Neural crest cell (in vitro differentiated cells): ENCODE measurements around the gene CAMK1. TPM values are rescaled to one million over a fixed set of nuclear protein-coding genes. Genes with fewer than 3 reads are reported as not detected.
"Not testable (repeated sequence)": the region's sequence is repeated elsewhere in the genome, so short reads cannot be mapped to it uniquely, and the experiment has no call there.

Experiments
- DNase-seq: peaks from one replicate; pipeline ENCODE4 v3.0.0; 2021; ENCODE audit warnings: low read depth, mixed read lengths, low spot score
- H3K27ac Mint-ChIP-seq: one replicate; pipeline ENCODE4 v1.8.0; 2021; ENCODE audit warnings: mild to moderate bottlenecking, mixed read lengths; ENCODE audit not compliant: unreplicated experiment
- H3K27me3 Mint-ChIP-seq: 2 replicates; pipeline ENCODE4 v1.8.0; 2021; ENCODE audit warnings: low read depth, mild to moderate bottlenecking, mixed read lengths
- H3K36me3 Mint-ChIP-seq: 2 replicates; pipeline ENCODE4 v1.8.0; 2021; ENCODE audit warnings: low read depth, mild to moderate bottlenecking, mixed read lengths
- H3K4me1 Mint-ChIP-seq: 2 replicates; pipeline ENCODE4 v1.8.0; 2021; ENCODE audit warnings: mixed read lengths
- H3K4me3 Mint-ChIP-seq: one replicate; pipeline ENCODE4 v1.8.0; 2021; ENCODE audit warnings: mild to moderate bottlenecking, mixed read lengths
- H3K9me3 Mint-ChIP-seq: 2 replicates; pipeline ENCODE4 v1.8.0; 2021; ENCODE audit warnings: mixed read lengths
- total RNA-seq: library from RNA; stranded (reverse); gene quantifications from 2 replicates; pipeline ENCODE4 v1.2.1, GENCODE V29; 2021
- TF ChIP-seq, protein P1 (sequence below): fragments of 200-600 bp; sonication (generic); conservative IDR thresholded peaks from 2 replicates; pipeline ENCODE4 v1.5.0; 2021; ENCODE audit warnings: antibody characterized with exemption, mild to moderate bottlenecking

CAMK1 gene
- total RNA-seq, 1 donor from 2014 or later = 22.5 TPM

DNA sequence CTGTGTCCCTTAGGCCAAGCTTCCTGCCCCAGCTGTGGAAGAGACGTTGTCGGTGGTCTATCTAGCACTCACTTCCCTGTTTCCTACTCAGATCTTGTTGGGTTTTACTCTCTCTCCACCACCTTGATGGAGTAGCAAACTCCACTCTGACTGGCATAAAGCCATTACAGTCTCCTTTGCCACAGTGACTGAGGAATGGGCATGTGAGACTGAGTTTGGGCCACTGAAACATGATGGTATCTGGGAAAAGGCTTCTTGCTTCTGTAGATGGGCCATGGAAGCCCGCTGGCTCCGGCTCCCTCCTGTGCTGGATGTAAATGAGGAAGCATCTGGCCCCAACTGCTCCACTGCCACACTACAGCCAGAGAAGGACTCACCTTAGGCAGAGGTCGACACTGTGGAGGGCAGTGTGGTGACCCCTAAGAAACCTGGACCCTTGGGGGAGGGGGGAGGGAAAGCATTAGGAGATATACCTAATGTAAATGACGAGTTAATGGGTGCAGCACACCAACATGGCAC, 9.4 kb upstream of the CAMK1 start:
- Mint-ChIP-seq H3K36me3 (no peaks in the 10 kb centered on the region), H3K27me3 (no peaks in the 10 kb centered on the region), H3K9me3 (no peaks in the 10 kb centered on the region), H3K27ac (no peak overlapping the region), H3K4me3 (no peak overlapping the region), H3K4me1 (no peaks in the 10 kb centered on the region)
- DNase-seq = no peak
- TF ChIP-seq, protein P1, sequence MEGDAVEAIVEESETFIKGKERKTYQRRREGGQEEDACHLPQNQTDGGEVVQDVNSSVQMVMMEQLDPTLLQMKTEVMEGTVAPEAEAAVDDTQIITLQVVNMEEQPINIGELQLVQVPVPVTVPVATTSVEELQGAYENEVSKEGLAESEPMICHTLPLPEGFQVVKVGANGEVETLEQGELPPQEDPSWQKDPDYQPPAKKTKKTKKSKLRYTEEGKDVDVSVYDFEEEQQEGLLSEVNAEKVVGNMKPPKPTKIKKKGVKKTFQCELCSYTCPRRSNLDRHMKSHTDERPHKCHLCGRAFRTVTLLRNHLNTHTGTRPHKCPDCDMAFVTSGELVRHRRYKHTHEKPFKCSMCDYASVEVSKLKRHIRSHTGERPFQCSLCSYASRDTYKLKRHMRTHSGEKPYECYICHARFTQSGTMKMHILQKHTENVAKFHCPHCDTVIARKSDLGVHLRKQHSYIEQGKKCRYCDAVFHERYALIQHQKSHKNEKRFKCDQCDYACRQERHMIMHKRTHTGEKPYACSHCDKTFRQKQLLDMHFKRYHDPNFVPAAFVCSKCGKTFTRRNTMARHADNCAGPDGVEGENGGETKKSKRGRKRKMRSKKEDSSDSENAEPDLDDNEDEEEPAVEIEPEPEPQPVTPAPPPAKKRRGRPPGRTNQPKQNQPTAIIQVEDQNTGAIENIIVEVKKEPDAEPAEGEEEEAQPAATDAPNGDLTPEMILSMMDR = no peak

DNA sequence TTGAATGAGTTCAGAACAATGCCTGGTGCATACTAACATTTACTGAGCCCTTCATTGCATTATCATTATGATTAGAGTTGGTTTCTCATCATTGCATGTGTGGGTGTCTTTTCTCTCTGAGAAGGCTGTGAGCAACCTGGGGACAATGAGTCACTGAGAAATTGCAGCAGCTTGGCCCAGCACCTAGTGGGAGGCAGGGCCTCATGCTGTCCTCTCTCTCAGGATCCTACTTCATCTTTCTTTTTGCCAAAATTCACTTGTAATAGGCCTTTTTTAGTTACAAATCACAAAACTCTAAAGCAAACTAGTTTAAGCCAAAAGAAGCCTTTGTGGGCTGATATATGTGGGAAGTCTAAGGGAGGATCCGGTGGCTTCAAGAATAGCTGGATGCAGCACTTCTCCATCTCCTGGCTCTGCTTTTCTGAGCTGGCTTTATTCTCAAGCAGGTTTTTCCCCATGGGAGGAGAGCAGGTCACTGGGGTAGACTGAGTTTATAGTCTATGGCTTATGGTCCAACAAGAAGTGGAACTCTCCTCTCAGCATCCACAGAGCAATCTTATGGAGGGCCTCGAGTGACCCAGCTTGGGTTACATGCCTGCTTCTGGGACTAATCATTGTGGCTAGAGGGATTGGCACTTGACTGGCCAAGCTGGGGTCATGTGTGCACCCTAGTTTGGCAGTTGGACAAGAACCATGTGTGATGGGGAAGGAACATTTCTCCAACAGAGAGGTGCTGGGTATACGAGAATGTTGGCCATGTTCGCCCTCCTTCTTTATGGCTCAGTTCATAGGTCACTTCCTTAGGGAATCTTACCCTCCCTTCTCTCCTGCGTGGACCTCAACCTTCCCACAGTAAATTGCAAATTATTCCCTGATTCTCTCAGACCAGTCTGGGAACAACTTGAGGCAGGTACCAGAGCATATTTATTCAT, 8.7 kb upstream of the CAMK1 start:
- Mint-ChIP-seq H3K4me1 (no peaks in the 10 kb centered on the region), H3K27ac (peak overlapping the region; percentile 5), H3K36me3 (no peaks in the 10 kb centered on the region), H3K4me3 (no peak overlapping the region), H3K9me3 (no peaks in the 10 kb centered on the region), H3K27me3 (no peaks in the 10 kb centered on the region)
- TF ChIP-seq, protein P1 = no peak
- DNase-seq = no peak

DNA sequence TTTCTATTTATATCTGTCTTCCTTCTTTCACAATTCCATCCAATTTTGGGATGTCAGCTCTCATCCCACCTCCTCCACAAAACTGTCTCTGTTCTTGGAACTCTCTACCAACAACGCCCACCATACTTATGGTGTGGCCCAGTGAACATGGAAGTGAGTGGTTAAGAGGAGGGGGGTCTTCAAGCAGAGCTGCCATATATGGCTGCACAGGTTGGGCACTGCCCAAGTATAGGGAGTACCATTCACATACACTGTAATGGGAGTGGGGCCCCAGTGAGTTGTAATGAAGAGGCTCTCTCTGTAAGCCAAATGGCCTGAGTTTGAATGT, 7.9 kb upstream of the CAMK1 start:
- Mint-ChIP-seq H3K36me3 (no peaks in the 10 kb centered on the region), H3K9me3 (no peaks in the 10 kb centered on the region), H3K4me3 (no peak overlapping the region), H3K4me1 (no peaks in the 10 kb centered on the region), H3K27me3 (no peaks in the 10 kb centered on the region), H3K27ac (no peak overlapping the region)
- TF ChIP-seq, protein P1 = no peak
- no peak for DNase-seq

DNA sequence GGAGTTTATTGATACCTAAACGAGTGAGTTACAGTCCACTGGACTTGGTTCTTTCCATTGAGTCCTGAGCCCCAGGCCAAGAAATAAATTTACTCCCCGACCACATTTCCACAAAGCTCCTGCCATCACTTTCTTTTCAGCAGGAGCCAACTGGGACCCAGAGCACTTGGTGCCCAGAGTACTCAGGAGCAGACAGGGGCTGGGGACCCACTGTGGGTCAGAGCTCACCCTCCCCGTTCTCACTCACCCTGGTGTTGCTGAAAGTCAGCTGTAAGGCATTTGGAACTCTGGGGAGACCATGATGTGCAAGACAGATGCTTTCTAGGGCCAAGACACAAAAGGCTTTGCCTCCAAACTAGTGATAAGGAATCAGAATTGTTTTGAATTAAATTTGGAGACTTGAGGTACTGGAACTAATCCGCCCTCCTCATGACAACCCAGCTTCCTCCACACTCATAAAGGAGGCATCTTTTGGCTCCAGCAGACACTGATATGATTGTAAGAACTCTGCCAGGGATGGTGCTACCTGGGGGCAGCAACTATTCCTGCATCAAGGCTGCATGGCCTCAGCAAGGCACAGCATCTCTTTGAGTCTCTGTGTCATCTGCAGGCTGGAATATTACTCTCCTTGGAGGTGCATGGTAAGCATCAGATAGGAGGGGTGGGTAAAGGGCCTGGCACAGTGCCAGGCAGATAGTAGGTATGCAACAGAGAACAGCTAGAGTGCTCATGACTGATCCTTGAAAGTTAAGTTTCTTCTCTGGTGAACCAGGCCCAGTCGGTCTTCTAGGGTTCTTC, 7.3 kb upstream of the CAMK1 start:
- TF ChIP-seq, protein P1 = no peak
- H3K36me3 Mint-ChIP-seq = no peaks in the 10 kb centered on the region
- no peaks in the 10 kb centered on the region for H3K9me3 Mint-ChIP-seq
- no peaks in the 10 kb centered on the region for H3K27me3 Mint-ChIP-seq
- no peak overlapping the region for H3K4me3 Mint-ChIP-seq
- no peaks in the 10 kb centered on the region for H3K4me1 Mint-ChIP-seq
- no peak overlapping the region for H3K27ac Mint-ChIP-seq
- no peak for DNase-seq

DNA sequence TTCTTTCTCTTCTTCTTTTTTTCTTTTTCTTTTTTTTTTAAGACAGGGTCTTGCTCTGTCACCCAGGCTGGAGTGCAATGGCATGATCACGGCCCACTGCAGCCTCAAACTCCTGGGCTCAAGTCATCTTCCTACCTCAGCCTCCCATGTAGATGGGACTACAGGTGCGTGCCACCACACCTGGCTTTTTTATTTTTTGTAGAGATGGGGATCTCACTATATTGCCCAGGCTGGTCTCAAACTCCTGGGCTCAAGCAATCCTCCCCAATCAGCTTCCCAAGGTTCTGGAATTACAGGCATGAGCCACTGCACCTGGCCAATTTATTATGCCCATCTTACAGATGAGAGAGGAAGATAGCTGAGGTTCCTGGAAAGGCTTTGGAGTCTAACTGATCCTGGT, 1.3 kb upstream of the CAMK1 start:
- H3K9me3 Mint-ChIP-seq = not testable (repeated sequence)

More for the DNA sequence above, 1.3 kb upstream of the CAMK1 start:
- not testable (repeated sequence) for DNase-seq, H3K27ac Mint-ChIP-seq, H3K27me3 Mint-ChIP-seq, H3K36me3 Mint-ChIP-seq
- H3K4me1 Mint-ChIP-seq = peaks cover 29% of the 10 kb centered on the region
- H3K4me3 Mint-ChIP-seq = peak overlapping the region; percentile 79
